NCI-H82 (cell line): ENCODE results near the gene EPS8.
"Not testable (repeated sequence)": the region's sequence is repeated elsewhere in the genome, so short reads cannot be mapped to it uniquely, and the experiment has no call there.

Experiments
- DNase-seq: peaks from one replicate; lab custom pipeline; 2025; lab: John Stamatoyannopoulos, UW

Gene EPS8

DNA sequence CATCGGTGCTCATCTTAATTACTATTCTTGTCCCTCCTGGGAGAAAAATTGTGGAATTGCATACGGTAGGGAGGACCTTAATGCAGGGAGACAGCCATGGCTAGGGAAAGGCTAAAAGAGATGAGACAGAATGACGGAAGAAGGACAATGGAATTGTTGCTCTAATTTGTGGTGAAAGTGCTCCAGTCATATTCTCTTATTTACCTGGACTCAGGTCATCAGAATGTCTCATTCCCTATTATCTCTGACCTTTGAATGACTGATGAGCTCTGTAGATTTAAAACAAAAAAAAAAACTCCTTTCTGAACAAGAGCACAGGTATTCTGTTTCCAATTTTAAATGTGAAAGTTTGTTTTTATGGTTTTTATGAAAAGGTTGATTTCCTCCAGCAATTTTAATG, 8.6 kb upstream of the EPS8 start:
- DNase-seq = no peak

DNA sequence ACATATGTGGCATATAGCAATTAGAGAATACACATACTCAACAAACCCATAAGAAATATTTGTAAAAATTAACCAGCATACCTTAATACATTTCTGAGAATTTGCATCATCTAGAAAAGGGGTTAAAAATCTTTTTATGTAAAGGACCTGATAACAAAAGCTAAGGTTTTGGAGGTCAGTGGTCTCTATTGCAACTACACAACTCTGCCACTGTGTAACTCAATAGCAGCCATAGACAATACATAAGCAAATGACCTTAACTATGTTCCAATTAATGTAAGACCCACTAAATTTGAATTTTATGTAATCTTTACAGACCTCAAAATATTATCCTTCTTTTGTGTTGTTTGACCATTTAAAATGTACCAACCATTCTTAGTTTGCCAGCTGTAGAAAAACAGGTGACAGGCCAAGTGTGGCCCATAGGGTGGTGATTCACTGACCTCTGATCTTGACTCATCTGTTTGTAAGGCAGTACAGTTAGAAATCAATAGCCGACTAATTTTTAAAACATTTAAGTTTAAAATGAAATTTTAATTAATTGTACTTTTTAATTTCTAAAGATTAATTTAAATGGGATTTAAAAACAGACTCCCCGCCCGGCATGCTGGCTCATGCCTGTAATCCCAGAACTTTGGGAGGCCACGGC, 7.4 kb upstream of the EPS8 start:
- no peak for DNase-seq

DNA sequence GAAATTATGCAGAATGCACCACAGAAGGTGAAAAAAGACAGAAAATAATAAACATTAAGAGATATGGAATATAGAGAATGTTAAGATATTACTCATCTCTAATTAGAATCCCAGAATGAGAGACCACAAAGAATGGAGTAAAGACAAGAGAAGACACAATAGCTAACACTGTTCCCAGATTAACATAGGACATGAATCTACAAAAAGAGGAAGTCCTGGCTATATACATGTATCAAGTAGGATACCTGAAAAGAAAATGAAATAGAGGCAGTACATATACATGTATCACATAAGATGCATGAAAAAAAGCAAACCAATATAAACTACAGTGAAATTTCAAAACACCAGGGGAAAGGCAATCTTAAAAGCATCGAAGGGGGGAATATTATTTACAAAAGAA, 5.6 kb upstream of the EPS8 start:
- DNase-seq = no peak

DNA sequence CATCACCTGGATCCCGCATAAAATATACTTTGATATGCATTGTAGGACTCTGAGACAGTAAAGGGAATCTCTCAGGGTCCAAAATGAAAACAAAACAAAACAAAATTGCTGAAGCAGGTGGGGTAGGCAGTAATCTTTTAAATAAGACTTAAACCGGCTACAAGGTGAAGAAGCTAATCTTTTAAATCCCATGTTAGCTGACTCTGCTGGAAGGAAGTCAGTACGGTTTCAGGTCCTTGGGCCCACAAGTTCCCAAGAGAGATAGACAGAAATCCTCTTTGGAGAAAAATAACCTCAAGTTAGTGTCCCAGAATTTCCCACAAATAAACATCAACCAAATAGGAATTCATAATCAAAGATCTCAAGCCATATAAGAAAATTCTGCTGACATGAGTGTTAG, 5.0 kb upstream of the EPS8 start:
- peak; percentile 93 for DNase-seq

DNA sequence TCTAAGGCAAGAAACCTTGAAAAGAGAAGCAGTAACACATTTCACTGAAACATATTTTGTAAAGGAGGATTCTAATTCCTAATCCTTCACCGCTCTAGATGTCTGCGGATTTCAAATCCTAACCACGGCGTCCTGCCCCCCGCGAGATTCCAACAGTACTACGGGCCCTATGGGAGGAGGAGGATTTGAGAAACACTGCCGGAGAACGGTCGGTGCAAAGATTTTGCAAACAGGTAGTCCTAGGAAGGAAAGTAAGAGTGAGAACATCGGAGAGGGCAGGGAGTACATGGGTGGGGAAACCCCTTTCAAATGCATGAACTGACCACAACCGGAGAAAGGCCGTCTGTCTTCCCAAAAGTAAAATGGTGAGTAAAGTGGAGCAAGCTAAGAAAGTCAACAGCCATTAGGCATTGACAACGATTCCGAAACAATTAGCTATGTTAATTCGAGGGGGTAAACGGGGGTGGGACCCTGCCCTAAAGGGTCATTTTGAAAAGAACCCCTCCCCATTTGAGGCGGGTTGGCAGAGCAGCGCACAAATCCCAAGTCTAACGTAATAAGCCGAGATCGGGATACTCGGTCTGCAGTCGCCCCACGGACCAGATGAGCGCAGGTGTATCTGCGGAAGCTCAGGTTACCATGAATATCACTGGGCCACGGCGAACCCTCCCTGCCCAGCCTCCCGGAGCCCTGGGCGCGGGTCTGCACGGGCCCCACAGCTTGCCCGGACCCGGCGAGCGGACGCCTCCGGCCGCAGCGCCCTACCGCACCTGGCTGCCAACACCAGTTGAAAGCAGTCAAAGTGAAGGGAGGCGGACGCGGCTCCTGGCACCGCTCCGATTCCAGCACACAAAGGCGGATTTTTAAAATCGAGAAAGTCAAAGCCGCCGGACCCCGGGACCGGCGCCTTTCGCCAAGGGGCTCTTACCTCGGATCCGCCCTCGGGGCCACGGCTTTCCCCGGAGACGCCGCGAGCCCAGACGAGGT, 662 bp downstream of the EPS8 start:
- DNase-seq = peak; percentile 72

DNA sequence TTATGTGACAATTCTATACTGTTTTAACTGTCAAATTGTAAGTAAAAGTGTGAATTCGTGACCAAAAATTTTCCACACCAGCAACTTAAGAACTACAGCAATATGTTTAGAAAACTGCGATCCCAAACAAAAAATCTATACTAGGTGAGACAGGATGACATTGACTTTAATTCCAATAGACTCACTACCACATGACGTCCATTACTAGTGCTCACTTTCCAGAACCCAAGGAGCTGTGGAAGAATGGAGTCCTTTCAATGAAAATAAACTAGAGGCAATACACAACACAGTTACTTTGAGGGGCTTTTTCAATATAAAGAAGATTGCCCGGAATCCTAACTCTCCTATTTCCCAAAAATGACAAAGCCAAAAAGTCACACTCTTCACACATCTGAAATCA, 1.4 kb downstream of the EPS8 start:
- DNase-seq = peak; percentile 23

DNA sequence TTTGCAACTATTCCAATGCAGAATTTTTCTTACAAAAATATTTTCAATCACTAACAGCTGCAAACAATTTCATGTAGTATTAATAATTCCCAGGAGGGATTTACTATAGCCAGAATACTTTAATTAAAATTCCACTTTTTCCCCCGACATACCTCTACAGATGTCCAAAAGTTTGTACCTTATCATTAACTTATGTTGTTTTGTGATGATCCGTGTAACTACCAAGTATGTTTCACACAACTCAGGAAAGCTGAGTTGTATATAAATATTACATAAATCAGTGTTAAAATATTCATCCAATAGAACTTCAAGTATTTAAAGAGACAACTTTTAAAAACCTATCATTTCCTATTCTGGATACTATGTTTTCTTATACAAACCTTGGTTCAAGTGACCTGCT, 2.4 kb downstream of the EPS8 start:
- DNase-seq = no peak

DNA sequence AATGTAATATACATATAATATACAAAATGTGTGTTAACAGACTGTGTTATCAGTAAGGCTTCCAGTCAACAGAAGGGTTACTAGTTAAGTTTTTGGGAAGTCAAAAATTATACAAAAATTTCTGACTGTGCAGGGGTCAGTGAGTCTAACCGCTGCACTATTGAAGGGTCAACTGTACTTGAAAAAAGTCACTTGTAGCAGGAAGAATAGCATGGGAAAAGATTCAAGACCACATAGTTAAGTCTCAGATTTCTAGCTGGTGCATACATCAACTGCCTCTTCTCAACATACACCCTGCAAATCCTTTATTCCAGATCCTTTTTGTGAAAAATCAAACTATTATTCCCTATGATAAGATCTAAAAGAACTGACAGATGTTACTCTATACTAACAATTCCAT, 5.9 kb downstream of the EPS8 start:
- DNase-seq = no peak

DNA sequence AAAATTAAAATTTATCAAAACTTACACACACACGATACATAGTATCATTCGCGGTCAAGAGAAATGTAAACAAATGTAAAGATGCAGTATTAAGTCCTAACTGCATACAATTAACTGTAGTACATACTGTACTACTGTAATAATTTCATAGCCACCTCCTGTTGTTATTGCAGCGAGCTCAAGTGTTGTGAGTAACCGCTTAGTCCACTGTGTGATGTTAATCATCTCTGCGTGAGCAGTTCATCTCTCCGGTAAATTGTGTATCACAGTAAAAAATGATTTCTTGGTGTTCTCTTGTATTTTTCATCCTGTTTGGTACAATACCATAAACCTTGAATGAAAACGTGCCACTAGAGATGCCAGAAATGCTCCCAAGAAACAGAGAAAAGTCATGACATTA, 6.5 kb downstream of the EPS8 start:
- DNase-seq = no peak

DNA sequence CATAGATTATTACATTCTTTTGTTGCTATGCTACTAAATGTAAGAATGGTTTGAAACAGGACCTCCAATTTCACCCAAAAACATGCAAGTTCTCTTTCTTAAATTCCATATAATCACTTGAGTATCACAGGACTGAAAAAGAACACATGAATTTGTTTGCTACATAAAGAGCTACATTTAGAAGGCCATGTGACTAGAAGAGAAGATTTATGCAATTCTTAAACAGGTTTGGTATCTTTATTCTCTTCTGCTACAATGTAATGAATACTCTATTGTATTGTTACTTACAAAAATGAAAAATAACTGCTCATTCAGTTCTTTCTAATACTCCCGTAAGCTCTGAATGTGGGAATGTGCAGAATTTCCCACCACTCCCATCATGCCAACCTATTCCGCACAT, 9.3 kb downstream of the EPS8 start:
- no peak for DNase-seq

DNA sequence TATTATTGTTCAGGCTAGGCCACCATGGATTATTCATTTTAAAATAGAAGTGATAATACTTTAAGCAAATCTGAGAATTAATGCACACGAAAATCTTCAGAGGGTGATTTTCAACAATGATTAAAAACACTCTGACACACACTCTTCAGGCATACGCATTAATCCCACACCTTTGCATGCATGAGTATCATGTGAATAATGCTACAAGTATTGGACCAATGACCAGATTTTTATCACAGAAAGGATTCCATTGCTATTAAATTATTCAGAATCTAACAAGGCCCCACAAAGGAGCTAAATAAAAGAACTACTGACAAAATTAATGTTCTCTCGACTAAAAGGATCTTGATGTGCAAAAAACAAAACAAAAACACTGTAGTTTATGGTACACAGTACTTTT, 11.1 kb downstream of the EPS8 start:
- DNase-seq = no peak

DNA sequence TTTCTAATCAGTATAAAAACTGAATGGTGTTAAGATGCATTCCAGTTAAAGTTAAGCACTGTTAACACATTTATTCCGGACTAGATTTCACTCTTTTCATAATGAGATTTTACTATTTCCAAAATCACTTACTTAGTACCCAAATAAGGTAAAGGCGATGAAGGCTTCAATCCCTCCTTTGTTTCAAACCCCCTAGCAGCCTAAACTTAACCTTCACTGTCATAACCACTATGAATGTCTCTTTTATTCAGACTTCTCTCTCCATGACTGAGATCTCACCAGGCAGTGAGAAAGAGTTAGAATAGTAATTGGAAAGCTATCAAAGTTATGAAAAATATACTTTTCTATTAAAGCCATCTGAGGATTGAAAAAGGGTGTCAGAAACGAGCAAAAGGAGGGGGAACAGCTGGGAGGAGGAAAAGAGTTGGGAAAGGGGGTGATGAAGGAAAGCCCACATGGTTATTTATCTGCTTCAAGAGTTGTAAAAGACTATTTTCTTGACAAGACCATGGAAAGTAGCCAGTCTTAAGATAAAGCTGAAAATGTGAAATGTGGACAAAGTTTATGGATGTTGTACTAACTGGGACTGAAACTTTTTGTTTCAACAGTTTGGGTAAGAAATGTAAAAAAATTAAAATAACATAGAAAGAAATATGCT, 11.7 kb downstream of the EPS8 start:
- no peak for DNase-seq

DNA sequence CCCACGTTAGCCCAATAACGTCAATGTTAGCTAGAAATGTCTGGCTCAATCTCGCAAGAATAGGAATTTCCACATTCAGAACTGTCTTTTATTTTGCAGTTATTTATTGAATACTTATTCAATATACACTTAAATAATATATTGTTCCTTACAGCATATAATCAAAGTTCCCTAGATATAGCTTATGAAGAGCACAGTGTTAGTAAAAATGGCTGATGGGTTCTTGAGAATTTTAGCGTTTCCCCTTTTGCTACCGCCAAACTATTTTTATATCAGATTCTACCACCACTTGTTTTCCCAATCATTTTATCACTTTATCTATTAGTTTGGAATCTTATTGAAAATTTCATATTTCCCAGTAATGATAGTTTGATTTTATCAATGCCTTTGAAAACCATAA, 12.7 kb downstream of the EPS8 start:
- DNase-seq = no peak

DNA sequence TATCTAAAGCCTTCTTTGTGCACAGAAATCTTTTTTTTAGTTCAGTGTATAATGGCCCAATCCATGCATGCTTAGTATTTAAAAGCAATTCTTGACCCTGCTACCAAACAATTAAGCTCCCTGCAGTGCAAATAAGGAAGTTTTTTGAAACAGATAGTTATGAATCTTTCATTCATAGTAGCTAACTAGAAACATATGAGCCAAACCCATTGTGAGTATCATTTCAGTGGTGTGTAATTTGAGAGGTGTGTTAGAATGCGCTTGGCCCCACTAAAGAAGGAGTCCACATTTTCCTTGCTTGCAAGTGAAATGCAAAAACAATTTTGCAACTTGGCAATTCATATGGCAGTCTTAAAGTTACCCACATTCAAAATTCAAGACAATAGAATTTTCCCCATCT, 14.4 kb downstream of the EPS8 start:
- no peak for DNase-seq

DNA sequence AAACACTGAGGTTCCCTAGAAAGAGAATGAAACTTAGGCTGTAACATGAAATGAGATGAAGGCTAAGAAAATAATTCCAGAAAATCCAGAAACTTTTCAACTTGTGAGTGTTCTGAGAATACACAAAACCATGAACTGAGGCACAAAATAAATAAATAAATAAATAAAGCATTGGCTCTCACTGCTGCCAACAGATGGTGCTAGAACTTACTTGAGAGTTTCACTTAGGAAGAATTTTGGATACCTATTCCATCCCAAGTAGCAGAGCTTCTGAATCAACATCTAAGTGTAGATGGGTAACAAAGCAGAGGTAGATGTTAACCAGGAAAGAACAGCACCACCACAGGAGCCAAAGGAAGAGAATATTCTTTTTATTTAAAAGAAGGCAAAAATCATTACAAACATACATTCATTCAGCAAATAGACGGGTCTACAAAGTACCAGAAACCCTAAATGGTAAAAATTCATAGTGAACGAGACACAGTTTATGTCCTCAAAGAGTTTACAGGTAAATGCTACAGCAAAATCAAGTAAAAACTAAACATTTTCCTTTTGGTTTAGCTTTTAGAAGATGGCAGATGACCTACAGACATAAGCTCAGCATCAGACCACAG, 16.7 kb downstream of the EPS8 start:
- peak; percentile 40 for DNase-seq

DNA sequence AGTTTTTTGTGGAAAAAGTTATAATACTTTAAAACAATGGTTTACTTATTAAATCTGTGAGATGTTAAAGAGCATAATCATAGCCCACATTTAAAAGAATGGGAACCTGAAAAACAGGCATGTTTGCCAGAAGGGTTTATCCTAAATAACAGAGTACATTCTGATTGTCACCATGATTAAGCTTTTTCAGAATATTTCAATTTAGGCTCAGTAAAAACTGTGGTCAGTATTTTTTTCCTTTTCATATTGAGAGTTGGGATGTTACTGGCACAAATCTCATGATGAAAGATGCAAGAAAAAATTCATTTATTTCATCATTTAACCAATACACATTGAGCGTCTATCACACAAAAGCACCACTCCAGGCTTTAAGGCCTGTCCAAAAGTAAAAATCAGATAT, 18.6 kb downstream of the EPS8 start:
- no peak for DNase-seq

DNA sequence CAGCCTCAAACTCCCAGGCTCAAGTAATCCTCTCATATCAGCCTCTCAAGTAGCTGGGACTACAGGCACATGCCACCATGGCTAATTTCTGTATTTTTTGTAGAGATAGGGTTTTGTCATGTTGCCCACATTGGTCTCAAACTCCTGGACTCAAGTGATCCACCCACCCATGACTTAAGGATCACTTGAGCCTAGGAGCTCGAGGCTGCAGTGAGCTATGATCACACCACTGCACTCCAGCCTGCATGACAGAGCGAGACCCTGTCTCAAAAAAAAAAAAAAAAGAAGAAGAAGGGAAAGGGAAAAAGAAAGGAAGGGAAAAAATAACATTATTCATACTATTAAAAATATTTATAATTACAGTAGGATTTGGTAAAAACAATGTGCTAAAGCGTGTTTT, 19.2 kb downstream of the EPS8 start:
- DNase-seq = no peak

DNA sequence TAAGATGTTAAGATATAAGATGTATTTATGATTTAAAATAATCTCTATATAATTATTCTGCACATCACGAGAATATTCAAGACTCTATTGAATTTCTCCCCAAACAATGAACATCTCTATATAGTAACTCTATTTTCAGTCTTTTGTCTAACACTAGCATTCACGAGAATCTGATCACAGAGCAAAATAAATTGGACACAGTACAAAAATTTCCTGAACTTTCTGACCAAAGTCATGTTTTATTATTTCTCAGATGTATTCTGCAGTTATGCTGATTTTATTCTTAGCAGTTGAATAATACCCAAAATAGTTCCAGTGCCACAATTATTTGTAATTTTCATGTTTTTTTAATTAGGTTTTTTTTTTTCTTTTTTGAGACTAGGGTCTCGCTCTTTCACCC, 19.6 kb downstream of the EPS8 start:
- no peak for DNase-seq

DNA sequence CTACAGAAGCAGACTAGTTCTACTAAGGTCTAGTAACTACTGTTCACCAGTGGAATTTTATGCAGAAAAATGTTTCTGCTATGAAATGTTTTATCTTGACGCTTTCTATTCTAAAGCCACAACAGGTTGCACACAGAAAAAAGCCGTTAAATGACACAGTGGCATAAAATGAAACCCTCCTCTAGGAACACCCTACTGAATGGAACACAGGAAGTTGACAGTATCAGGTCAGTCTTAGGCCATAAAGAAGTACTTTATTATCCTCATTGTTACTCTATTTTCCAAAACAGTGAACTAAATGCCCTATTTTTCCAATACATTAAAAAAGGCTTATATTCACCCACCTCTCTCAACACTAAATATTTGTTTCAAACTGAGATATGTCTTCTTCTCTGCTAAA, 21.9 kb downstream of the EPS8 start:
- no peak for DNase-seq

DNA sequence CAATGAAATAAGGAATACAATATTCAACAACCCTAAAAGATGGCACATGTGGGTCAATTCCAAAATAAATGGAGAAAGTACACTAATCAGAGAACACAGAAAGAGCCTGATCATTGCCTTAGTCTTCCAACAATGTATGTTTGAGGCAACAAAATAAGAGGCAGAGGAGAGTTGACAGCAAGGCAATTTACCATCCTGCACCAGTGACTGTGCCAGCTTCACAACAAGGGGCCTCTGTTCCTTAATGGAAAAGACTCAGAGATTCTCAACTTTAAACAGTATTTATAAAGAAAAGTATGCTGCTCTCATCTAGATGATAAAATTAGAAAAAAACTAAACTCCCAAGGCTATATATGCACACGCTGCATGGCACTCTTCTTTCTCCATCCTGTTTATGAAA, 25.9 kb downstream of the EPS8 start:
- no peak for DNase-seq

DNA sequence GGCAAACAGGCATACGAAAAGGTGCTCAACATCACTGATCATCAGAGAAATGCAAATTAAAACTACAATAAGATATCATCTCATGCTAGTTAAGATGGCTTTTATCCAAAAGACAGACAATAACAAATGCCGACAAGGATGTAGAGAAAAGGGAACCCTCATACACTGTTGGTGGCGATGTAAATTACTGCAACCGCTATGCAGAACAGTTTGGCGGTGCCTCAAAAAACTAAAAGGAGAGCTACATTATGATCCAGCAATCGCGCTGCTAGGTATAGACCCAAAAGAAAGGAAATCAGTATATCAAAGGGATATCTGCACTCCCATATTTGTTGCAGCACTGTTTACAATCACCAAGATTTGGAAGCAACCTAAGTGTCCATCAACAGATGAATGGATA, 27.0 kb downstream of the EPS8 start:
- DNase-seq = not testable (repeated sequence)

DNA sequence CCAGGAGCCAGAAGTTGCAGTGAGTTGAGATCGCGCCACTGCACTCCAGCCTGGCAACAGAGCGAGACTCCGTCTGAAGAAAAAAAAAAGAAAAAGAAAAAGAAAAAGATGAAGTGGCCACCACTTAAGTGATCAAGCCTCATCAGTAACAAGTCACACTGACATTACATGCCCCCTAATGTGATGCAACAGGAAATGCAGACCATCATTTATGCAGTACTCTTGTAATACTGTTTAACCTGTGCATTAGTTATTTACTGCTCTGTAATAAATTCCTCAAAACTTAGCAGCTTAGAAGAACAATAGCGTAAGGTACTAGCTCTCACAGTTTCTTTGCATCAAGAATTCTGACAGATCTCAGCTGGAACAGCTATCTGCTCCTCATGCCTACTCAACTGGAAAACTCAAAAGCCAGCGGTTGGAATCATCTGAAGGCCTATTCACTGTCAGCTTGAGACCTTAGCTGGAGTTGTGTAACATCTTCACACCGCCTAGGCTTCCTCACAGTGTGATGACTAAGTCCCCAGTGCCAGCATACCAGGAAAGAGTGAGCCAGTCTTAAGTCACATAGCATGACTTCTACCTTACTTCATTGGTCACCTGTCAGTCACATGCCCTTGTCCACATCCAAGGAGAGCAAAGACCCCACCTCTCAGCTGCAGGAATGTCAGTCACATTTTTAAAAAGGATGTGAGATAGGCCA, 31.5 kb downstream of the EPS8 start:
- DNase-seq = no peak
